Ureter (tissue), 1 donor: ENCODE measurements around the gene CCNDBP1. TPM values are rescaled to one million over a fixed set of nuclear protein-coding genes. Genes with fewer than 3 reads are reported as not detected.
"Not testable (repeated sequence)": the region's sequence is repeated elsewhere in the genome, so short reads cannot be mapped to it uniquely, and the experiment has no call there.

Experiments used
- DNase-seq: peaks from one replicate; pipeline ENCODE4 v3.0.0-alpha.2; 2020; ENCODE audit warnings: low spot score
- total RNA-seq: library from RNA; stranded (reverse); gene quantifications from one replicate; pipeline ENCODE4 v1.2.4, GENCODE V29; 2023
- donor health status: DM: yes; HTN: yes; CAD: no.

The CCNDBP1 gene, protein sequence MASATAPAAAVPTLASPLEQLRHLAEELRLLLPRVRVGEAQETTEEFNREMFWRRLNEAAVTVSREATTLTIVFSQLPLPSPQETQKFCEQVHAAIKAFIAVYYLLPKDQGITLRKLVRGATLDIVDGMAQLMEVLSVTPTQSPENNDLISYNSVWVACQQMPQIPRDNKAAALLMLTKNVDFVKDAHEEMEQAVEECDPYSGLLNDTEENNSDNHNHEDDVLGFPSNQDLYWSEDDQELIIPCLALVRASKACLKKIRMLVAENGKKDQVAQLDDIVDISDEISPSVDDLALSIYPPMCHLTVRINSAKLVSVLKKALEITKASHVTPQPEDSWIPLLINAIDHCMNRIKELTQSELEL
- total RNA-seq, result 55.2 TPM

DNA sequence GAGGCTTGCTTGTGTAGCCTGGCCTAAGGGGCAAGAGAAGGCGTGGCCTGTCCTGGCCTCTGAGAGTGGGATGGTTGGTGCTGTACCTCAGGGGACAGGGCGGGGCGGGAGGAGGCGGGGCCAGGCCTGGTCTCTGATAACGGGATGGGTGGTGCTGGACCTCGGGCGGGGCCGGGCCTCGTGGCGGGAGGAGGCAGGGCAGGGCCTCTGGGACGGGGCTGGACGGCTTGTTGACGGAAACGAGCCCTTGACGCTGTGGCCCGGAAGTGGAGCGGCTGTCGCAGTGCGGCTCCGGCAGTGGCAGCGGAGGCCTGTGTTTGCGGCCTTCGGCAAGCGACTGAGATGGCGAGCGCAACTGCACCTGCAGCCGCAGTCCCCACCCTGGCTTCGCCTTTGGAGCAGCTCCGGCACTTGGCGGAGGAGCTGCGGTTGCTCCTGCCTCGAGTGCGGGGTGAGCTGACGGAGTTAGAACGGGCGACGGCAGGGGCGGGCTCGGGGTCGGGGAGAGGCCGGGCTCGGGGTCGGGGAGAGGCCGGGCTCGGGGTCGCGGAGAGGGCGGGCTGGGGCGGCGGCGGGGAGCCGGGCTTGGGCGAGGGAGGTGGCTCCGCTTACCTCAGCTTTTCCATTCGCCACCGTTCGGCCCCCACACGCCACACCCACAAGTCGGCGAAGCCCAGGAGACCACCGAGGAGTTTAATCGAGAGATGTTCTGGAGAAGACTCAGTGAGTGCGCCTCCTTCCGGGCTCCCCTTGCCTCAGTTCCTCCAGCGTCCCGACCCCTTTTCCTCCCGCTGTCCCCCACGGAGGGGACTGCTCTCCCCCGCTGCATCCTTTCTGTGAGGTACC is at the start of gene CCNDBP1:
TSS of gene CCNDBP1 (plus strand) at position 247 of the 846 bp plus-strand sequence. CDS start at position 343, 96 bp downstream.
- peak; percentile 97 for DNase-seq

DNA sequence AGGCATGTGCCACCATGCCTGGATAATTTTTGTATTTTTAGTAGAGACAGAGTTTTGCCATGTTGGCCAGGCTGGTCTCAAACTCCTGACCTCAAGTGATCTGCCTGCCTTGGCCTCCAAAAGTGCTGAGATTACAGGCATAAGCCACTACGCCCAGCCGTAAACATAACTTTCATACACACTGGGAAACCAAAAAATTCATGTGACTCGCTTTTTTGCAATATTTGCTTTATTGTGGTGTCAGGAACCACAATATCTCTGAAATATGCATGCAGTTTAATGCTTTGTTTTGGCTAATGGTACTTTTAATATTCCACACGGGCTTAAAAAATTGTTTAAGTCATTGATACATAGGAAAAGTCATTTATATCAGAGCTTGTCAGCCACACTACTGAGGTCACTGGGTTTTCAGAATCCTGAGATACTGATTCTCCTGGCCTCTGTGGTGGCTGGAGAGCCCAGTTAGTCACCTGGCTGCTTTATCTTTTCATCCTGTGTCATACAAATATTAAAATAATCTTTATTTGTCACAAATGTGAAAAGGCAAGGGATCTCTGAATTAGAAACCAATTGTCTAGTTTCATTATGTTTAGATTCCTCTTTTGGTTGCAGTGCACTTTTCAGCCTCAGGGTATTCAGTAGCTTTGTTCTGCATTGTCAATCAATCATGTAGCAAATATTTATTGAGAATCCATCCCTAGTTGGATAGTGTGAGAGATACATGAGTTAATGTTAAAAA is 41.8 kb upstream of the CCNDBP1 start:
- no peak for DNase-seq

DNA sequence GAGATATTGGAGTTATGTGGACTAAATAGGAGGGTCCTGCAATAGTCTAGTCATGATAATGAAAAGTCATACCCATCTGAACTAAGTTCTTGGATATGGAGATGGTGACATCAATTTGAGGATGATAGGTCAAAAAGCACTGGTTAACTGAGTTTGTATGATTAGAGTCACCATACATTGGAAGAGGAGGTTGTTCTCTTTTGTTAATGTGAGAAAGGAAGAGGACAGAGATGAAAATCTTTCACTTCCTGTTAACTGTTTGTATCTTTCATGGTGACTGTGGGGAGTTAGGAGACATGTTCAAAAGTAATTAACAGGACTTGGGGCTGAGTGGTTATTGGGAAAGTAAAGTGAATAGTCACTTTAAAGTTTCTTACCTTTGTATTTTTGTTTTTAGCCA is 40.7 kb upstream of the CCNDBP1 start:
- no peak for DNase-seq

DNA sequence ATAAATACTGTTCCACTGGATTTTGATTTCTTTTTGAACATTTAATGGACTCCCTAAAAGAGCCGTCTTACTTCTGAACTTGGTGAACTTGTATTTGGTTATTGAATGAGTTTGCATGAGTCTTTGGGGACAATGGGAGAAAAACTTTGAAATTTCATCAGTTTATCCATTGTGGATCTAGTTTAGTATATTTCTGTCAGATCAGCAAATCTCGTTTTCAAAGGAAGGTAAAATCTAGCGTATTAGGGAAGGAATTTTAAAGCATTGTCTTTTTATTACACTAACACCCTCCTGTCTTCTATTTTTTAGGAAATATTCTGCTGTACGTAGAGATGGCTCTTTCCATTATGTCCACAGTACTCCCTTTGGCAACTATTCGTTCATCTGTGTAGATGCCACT is 39.0 kb upstream of the CCNDBP1 start:
- no peak for DNase-seq

DNA sequence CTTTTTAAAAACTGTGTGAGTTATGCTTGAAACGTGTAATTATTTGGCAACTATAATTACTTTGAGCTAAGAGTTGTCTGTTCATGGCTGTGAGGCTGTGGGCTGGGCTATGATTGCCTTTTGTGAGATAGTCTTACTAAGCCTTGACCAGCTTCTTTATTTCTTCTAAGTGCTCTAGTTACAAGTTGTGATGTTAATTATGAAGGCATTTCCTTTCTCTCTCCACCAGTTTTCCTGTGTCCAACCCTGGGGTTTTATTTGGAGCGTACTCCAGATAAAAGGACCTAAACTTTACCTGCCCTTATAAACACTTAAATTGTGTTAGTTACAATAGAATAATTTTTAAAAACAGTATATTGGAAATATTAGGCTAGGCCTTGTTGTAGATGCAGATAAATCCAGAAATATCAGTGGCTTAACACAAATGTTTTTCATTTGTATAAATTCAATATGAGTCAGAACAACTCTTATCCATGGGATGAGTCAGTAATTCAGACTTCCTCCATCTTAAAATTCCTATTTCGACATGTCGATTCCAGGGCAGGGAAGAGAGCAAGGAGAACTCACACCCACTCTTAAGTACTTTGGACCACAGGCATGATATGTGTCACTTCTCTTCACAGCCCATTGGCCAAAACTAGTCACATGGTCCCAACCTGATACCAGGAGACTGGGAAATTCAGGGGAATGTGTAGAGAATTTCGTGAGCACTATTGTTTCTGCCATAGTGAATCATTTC is 34.8 kb upstream of the CCNDBP1 start:
- no peak for DNase-seq

DNA sequence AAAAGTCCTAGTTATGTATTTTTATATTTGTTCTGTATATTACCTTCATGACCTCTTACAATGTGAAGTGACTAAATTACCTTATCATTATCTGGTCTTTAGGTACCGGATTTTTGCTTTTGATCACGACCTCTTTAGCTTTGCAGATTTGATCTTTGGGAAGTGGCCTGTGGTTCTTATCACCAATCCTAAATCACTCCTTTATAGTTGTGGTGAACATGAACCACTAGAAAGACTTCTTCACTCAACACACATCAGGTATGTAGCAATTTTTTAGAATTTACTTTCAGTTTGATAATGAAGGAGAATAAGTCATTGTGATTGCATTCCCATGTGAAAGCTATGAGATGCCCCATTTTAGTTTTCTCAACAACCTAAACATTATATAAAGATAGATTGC is 33.5 kb upstream of the CCNDBP1 start:
- no peak for DNase-seq

DNA sequence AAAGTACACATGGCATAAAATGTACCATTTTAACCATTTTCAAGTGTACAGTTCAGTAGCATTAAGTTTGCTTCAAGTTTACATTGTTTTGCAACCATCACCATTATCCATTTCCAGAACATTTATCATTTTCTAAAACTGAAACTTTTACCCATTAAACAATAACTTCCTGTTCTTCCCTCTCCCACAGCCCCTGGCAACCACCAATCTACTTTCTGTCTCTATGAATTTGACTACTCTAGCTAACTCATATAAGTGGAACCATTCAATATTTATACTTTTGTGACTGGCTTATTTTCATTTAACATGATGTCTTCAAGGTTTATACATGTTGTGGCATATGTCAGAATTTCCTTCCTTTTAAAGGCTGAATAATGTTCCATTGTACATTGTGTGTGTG is 31.9 kb upstream of the CCNDBP1 start:
- no peak for DNase-seq

DNA sequence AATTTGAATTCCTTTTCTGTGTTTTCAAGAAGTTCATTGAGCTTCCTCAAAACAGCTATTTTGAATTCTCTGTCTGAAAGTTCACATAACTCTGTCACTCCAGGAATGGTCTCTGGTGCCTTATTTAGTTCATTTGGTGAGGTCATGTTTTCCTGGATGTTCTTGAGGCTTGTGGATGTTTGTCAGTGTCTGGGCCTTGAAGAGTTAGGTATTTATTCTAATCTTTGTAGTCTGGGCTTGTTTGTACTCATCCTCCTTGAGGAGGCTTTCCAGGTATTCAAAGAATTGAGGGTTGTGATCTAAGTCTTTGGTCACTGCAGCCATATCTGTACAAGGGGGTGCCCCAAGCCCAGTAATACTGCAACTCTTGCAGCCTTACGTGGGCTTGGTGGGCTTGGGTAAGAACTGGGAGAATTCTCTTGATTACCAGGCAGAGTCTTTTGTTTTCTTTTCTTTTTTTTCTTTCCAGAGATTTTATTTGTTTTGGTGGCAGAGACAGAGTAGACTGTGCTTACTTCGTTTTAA is 19.3 kb upstream of the CCNDBP1 start:
- DNase-seq, result no peak

DNA sequence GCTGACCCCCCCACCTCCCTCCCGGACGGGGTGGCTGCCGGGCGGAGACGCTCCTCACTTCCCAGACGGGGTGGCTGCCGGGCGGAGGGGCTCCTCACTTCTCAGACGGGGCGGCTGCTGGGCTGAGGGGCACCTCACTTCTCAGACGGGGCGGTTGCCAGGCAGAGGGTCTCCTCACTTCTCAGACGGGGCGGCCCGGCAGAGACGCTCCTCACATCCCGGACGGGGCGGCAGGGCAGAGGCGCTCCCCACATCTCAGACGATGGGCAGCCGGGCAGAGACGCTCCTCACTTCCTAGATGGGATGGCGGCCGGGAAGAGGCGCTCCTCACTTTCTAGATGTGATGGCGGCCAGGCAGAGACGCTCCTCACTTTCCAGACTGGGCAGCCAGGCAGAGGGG is 17.9 kb upstream of the CCNDBP1 start:
- DNase-seq, result not testable (repeated sequence)

DNA sequence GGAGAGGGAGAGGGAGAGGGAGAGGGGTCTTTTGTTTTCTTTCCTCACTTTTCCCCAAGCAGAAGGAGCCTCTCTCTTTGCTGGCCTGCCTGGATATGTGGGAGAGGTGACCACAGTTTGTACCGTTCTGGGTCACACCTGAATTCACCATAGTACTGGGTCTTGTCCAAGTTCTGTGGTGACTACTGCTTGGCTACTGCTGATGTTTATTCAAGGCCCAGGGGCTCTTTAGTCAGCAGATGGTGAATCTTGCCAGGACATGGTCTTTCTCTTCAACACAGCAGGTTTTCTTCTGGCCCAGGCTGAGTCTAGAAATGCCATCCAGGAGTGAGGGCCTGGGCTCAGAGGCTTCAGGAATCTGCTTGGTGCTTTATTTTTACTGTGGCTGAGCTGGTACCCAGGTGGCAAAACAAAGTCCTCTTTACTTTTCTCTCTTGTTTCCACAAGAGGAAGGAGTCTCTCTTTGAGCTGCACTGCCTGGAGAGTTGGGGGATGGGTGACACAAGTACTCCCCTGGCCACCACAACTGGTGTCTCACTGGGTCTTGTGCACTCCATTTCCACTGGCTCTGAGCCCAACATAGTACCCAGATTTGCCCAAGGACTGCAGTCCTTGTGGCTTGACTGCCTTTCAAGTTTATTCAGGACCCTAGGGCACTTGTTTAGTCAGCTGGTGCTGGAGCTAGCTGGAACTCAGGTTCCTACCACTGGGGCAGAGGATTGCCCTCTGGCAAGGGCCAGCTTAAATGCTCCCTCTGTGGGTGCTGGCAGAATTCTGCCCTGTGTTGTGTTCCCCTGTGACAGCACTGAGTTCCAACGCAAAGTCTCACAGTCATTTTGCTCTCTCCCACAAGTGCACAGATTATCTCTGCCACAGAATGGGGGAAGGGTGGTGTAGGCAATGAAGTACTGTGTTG is 16.8 kb upstream of the CCNDBP1 start:
- DNase-seq, result no peak

DNA sequence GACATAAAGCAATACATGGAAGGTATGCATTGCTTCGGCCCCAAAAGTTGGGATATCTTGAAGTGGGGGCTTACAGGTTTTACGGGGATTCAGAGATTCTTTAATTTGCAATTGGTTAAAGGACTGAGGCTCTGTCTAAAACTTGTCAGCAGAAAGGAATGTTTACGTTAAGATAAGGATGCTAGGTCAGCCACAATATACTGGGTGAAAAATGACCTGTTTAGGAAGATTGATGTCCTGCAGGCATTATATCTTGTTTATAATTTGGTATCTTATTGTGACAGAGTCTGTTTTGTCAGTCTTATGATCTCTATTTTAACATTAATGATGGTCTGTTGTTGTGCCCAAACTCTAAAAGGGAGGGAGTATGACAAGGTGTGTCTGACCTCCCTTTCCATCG is 15.3 kb upstream of the CCNDBP1 start:
- DNase-seq, result no peak

DNA sequence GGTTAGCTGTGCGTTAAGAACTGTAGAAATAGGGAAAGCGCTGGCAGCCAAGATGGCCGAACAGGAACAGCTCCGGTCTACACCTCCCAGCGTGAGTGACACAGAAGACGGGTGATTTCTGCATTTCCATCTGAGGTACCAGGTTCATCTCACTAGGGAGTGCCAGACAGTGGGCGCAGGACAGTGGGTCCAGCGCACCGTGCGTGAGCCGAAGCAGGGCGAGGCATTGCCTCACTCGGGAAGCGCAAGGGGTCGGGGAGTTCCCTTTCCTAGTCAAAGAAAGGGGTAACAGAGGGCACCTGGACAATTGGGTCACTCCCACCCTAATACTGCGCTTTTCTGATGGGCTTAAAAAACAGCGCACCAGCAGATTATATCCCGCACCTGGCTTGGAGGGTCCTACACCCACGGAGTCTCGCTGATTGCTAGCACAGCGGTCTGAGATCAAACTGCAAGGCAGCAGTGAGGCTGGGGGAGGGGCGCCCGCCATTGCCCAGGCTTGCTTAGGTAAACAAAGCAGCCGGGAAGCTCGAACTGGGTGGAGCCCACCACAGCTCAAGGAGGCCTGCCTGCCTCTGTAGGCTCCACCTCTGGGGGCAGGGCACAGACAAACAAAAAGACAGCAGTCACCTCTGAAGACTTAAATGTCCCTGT is 9.4 kb upstream of the CCNDBP1 start:
- DNase-seq, result not testable (repeated sequence)

DNA sequence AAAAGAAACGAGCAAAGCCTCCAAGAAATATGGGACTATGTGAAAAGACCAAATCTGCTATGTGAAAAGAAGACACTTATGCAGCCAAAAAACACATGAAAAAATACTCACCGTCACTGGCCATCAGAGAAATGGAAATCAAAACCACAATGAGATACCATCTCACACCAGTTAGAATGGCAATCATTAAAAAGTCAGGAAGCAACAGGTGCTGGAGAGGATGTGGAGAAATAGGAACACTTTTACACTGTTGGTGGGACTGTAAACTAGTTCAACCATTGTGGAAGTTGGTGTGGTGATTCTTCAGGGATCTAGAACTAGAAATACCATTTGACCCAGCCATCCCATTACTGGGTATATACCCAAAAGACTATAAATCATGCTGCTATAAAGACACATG is 8.1 kb upstream of the CCNDBP1 start:
- not testable (repeated sequence) for DNase-seq

DNA sequence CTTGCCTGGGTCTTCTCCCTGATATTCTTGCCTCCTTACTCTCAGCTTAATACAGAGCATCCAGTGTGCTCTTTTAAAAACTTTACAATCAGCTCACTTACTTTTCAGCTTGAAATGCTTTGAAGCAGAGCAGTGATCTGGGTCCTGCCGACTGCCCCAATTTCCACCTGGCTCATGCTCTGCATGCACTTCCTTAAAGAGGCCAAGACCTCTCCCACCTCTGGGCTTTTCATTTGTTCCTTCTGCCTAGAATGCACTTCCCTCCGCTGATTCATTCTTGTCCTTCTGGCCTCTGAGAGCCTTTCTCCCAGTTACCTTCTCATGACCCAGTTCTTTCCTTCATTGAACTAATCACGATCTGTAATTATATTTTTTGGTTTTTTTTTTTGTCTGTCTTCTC is 1.9 kb upstream of the CCNDBP1 start:
- DNase-seq, result no peak

DNA sequence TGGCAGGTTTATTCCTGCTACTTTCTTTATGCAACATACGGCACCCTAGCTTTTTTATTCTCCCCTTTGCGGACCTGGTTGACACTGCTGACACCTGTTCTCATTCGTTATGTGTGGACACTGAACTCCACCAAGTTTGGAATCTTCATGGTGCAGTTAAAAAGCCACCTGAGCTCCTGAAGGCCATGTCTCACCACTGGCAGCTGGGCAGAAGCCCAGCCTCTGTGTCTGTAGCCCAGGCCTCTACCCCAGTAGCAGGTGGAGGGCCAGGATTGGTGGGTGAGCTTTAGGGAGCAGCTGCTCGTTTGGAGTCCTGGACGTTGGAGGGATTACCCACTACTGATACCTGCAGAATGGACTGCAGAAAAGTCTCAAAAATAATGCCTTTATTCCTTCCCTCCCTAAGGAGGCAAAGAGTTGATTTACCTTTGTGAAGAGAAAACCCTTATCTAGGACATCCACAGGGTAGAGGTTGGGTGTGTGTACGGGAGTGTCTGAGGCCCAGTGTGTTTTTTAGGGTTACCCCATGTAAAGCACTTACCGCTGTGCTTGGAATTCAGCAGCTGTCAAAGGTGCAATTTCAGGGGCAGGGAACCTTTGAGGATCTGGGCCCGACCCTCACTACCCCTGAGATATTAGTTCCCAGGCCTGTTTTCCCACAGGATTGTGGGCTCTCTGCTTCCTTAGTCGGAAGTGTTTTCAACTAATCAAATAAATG is 637 bp upstream of the CCNDBP1 start:
- no peak for DNase-seq

DNA sequence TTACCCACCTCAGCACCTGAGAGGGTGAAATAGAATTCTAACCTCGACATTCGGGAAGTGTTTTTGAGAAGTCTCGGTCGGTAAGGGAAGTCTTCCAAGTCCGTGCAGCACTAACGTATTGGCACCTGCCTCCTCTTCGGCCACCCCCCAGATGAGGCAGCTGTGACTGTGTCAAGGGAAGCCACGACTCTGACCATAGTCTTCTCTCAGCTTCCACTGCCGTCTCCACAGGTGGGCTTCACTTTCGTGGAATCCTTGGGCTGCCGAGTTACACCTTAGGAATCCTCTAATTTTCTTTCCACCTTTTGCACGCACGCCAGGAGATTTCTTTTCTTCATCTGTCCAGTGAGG is 775 bp downstream of the CCNDBP1 start:
- DNase-seq, result no peak

DNA sequence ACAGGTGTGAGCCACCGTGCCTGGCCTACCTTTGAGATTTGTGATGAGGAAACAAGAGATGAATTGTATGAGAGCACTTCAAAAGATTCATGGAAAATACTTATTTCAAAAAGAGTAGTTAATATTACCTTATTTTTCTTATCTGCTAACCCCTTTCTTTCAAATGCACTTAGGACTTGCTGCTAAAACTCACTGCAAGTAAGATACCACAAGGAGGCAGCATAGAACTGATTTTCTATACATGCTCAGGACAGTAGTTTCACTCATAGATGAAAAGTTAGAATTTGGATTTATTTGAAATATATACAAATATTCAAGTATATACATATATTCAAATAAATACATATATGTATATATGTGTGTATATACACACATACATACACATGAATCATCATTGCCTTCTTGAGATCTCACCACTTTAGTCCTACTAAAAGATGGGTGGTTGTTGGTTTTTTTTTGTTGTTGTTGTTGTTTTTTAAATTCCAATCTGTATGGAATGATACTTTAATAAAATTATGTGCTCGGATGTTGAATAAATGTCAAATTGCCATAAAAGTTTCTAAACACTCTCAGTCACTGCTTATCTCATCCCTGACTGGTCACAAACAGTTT is 2.4 kb downstream of the CCNDBP1 start:
- no peak for DNase-seq

DNA sequence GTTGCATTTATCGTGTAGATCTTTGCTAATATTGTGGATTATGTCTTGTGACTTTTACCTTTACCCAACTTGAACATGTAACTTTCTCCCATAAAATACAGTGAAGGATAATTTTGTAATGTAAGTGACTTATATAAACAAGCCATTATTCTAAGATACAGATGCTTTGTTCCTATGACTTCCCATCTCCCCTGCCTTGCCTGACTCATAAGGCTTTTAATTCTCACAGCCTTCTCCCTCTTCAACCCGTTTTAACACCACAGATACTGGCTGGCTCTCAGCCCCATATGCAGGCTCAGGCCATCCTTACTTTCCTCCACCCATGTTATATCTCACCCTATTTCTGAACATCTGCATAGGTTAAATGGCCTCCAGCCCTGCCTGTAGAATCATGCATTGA is 4.1 kb downstream of the CCNDBP1 start:
- no peak for DNase-seq

DNA sequence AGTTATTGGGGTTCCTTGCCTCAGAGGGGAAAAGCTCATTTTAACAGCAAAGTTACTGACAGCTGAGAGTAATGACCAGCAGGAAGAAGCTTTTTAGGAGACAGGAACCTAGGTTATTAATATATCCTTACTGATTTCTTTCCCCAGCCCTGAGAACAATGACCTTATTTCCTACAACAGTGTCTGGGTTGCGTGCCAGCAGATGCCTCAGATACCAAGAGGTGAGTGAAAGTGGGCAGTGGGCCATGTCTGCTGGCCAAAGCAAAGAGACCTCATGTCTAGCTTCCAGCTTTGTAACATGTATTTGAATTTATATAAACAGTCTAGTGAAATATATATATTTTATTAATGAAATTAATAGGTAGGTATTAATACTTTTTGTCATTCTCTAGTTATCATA is 5.0 kb downstream of the CCNDBP1 start:
- no peak for DNase-seq
